HUES64 (cell line): ENCODE measurements around the gene SMIM22.

ENCODE experiments used
- H3K27ac ChIP-seq: 2 replicates; pipeline ENCODE4 v1.7.0; 2013; ENCODE audit warnings: low read depth, low read length, inconsistent platforms
- H3K27me3 ChIP-seq: 2 replicates; pipeline ENCODE4 v1.6.1; 2013; ENCODE audit warnings: mild to moderate bottlenecking, low read length; ENCODE audit not compliant: insufficient read depth
- H3K36me3 ChIP-seq: 2 replicates; pipeline ENCODE4 v1.6.1; 2013; ENCODE audit warnings: mild to moderate bottlenecking, low read length; ENCODE audit not compliant: insufficient read depth
- H3K4me1 ChIP-seq: 2 replicates; pipeline ENCODE4 v1.6.1; 2013; ENCODE audit warnings: mild to moderate bottlenecking, low read length, moderate library complexity; ENCODE audit not compliant: insufficient read depth
- H3K4me3 ChIP-seq: 2 replicates; pipeline ENCODE4 v1.5.1; 2013; ENCODE audit warnings: mild to moderate bottlenecking, low read length, moderate library complexity
- H3K9ac ChIP-seq: 2 replicates; pipeline ENCODE4 v1.6.1; 2013; ENCODE audit warnings: mild to moderate bottlenecking, low read depth, low read length
- H3K9me3 ChIP-seq: 2 replicates; pipeline ENCODE4 v1.6.1; 2013; ENCODE audit warnings: low read depth, low read length; ENCODE audit not compliant: insufficient read depth
- WGBS: fragments of 150-250, 120-280 bp; methylation state at CpG from one replicate; pipeline ENCODE4 v1.1.7; 2013; ENCODE audit warnings: missing lambda C conversion rate; 5-methylcytosine and 5-hydroxymethylcytosine counted together

The SMIM22 gene

DNA sequence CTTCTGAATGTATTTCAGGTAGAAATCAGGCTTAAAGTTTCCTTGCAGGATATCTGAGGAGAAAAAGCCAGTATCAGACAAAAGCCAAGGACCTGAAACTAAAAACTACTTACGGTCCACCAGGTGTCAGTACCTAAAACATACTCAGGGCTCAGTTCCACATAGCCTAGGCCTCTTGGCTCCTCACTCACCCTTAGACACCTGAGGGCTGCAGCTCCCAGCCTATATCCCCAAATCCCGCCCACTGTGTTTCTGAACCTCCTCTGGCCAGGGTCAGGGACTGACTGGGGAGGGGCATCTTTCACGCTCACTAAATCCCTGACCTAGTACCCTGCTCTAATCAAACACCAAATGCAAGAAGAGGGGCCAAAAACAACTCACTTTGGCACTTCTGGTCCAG is 16.1 kb downstream of the SMIM22 start:
- Histone ChIP-seq H3K4me1 (no peaks in the 10 kb centered on the region), H3K36me3 (peaks cover 86% of the 10 kb centered on the region), H3K9me3 (no peaks in the 10 kb centered on the region), H3K27ac (no peak overlapping the region), H3K9ac (no peak overlapping the region), H3K27me3 (no peaks in the 10 kb centered on the region), H3K4me3 (no peak overlapping the region)
- WGBS, result 95% methylated on average over 3 of the region's 3 CpGs

DNA sequence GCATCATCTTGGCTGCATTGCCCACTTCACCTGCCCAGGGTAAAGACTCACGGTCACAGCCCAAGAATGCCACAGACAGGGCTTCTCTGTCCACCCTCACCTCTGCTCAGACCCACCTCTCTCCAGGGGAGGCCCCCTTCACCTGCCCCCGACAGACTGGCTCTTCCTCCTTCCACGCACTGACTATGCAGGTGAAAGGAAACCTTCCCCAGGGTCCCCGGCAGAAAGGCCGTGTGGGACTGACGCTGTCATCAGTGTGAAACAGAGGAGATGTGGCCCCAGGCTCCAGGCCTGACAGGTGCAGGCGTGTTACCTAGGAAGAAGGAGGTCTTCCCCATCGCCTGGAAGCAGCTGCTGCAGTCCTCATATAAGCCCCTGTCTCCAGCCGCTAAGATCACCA is 16.6 kb downstream of the SMIM22 start:
- Histone ChIP-seq H3K4me3 (no peak overlapping the region), H3K9me3 (no peaks in the 10 kb centered on the region), H3K27me3 (no peaks in the 10 kb centered on the region), H3K36me3 (peaks cover 86% of the 10 kb centered on the region), H3K4me1 (no peaks in the 10 kb centered on the region), H3K27ac (no peak overlapping the region), H3K9ac (no peak overlapping the region)
- 95% methylated on average over 9 of the region's 9 CpGs for WGBS

DNA sequence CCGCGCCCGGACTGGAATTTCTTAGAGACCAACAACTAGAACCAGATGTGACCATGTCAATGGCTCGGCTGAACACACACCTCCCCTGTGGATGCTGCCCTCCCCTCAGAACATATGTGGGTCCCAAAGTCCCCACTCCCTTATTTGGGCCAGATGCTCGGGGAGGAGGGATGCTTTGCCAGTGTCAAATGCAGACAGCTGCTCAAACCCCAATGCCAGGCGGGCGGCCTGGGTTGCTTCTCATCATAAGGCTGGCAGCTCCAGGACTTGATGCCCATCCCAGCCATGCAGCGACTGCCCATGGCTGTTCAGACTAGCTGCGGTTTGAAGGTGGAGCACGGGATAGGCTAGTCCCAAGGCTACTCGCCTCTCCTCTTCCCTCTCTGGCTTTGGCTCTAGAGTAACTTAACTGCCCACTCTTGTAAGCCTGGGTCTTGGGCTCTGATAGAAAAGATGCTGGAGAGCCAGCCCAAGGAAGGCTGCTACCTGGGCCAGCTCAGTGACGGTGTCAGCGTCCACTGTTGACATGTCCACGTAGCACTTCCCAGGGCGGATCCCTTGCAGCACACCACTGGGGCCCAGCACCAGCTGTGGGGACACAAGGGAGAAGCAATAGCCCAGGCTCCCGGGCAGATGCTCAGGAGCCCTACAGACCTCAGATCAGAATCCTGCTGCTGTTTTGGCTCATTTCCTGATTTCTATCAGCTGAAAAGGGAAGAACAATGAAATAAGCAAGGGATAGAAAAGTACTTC is 18.3 kb downstream of the SMIM22 start:
- Histone ChIP-seq H3K27me3 (no peaks in the 10 kb centered on the region), H3K9ac (no peak overlapping the region), H3K36me3 (peaks cover 83% of the 10 kb centered on the region), H3K27ac (no peak overlapping the region), H3K4me1 (no peaks in the 10 kb centered on the region), H3K9me3 (no peaks in the 10 kb centered on the region), H3K4me3 (no peak overlapping the region)
- 95% methylated on average over 16 of the region's 16 CpGs for WGBS

DNA sequence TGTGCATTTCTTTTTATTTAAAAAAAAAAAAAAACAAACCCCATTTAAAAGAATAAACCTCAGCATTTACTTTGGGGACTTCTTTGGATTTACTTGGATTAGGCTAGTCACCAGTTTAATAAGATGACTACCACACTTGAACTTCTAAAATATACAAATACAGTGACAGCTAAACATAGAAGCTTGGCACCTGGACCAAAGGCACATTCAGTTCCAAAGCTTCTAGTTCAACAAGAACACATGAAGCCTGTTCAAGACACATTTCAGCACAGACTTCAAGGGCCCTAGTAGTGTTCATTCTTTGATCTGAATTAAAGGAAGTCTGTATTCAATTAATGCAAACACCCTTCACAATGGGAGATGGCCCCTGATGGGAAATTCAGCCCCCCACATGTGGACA is 18.9 kb downstream of the SMIM22 start:
- Histone ChIP-seq H3K4me1 (no peaks in the 10 kb centered on the region), H3K9ac (no peak overlapping the region), H3K4me3 (no peak overlapping the region), H3K9me3 (no peaks in the 10 kb centered on the region), H3K36me3 (peaks cover 82% of the 10 kb centered on the region), H3K27me3 (no peaks in the 10 kb centered on the region), H3K27ac (no peak overlapping the region)

DNA sequence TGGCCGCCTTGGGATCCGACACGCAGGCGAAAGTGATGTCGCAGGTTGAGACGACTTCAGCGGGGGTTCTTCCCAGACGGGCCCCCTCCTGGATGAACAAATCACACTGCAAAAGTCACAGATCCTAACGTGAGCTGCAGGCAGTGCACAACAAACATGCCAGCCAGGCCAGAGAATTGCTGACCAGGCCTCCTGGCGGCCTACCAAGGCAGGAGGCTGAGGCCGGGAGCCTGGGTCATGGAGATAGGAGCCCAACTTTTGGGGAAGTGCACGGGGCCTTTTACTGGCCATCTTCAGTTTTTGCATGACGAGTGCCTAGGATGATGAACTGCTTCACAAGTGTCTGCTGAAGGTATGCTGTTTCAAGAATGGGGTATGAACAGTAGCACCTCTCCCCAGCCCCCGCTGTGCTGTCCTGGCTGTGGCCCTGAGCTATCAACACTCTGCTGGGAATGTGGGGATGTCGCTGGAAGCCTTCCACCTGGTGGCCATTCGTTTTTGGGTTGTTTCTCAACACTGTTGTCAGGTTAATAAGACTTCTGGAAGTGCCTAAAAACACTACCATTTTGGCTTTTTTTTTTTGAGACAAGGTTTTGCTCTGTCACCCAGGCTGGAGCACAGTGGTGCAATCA is 19.5 kb downstream of the SMIM22 start:
- H3K9me3 ChIP-seq, result no peaks in the 10 kb centered on the region
- no peaks in the 10 kb centered on the region for H3K4me1 ChIP-seq
- no peak overlapping the region for H3K27ac ChIP-seq
- no peak overlapping the region for H3K4me3 ChIP-seq
- no peaks in the 10 kb centered on the region for H3K27me3 ChIP-seq
- peaks cover 84% of the 10 kb centered on the region for H3K36me3 ChIP-seq
- no peak overlapping the region for H3K9ac ChIP-seq
- WGBS, result 94% methylated on average over 16 of the region's 16 CpGs

DNA sequence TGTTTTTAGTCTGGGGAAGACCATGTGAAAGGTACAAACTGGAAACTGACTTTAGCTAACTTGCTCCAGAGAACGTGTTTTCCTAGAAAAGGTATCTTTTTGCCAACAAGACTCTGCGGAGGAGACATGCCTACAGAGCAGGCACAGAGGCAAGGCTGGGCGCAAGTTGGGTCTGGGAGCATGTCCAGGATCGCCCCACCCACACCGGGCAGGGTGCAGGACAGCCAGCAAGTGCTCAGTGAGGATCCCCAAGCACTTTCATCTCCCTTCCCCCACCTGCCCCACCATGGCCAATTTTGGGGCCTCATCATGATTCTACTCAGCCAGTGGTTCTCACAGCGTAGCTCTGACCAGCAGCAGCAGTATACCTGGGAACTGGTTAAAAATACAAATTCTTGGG is 25.5 kb downstream of the SMIM22 start:
- H3K36me3 ChIP-seq, result peaks cover 88% of the 10 kb centered on the region
- H3K4me3 ChIP-seq, result no peak overlapping the region
- H3K9ac ChIP-seq, result no peak overlapping the region
- no peaks in the 10 kb centered on the region for H3K4me1 ChIP-seq
- no peak overlapping the region for H3K27ac ChIP-seq
- WGBS, result 94% methylated on average over 6 of the region's 6 CpGs
- no peaks in the 10 kb centered on the region for H3K9me3 ChIP-seq
- H3K27me3 ChIP-seq, result no peaks in the 10 kb centered on the region

DNA sequence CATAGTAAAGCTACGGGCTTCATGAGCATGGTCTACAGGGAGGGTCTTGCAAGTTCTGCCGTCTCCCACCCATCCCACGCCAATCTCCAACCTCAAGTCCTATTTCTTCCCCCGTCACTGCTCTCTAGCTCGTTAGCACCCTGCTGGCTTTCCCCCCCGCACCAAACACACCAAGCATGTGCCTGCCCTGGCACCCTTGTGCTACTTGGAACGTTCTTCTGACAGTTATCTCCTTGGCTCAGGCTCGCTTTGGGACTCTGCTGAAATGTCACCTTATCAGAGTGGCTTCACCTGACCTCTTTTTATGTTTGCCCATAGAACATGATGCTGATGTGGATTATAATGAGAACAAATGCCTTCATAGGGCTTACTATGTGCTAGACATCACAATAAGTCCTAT is 30.0 kb downstream of the SMIM22 start:
- Histone ChIP-seq H3K9me3 (no peaks in the 10 kb centered on the region), H3K36me3 (peaks cover 89% of the 10 kb centered on the region), H3K9ac (no peak overlapping the region), H3K27ac (no peak overlapping the region), H3K4me1 (no peaks in the 10 kb centered on the region), H3K4me3 (no peak overlapping the region), H3K27me3 (no peaks in the 10 kb centered on the region)
- WGBS, result 94% methylated on average over 8 of the region's 8 CpGs

DNA sequence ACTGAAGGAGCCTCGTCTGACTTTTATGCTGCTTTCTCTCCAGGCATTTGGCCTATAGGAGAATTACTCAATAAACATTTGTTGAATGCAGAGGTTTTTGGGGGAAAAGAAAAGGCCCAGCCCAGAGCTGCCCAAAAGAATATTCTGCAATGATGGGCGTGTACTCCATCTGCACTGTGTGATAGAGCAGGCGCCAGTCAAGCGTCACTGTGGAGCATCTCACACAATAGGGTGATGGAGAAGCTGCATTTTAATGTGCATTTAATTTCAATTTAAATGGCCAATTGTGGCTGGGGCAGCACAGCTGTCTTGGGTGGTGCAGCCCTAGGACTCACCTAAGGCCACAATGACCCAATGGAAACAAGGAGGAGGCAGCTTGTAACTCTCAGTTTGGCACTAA is 31.4 kb downstream of the SMIM22 start:
- H3K4me3 ChIP-seq, result no peak overlapping the region
- WGBS, result 94% methylated on average over 4 of the region's 4 CpGs
- no peaks in the 10 kb centered on the region for H3K4me1 ChIP-seq
- H3K27ac ChIP-seq, result no peak overlapping the region
- no peaks in the 10 kb centered on the region for H3K27me3 ChIP-seq
- no peaks in the 10 kb centered on the region for H3K9me3 ChIP-seq
- no peak overlapping the region for H3K9ac ChIP-seq
- H3K36me3 ChIP-seq, result peaks cover 89% of the 10 kb centered on the region

DNA sequence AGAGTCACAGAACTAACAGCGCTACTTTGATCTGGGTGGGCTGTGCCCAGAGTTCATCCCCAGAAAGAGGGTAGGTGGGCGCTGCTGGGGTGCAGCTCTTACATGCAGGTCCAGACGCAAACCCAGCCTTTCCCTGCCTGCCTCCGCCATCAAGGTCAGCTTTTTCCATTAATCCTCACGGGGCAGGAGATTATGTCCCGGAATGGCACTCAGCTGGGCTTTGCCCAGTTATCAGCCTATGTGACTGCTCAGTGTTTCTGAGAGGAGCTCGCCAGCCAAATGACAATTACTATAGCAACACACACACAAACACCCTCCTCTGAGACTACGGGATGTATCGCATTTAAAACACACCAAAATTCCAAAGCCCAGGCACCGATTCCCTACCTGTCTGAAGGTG is 31.8 kb downstream of the SMIM22 start:
- Histone ChIP-seq H3K9ac (no peak overlapping the region), H3K36me3 (peaks cover 89% of the 10 kb centered on the region), H3K27ac (no peak overlapping the region), H3K4me3 (no peak overlapping the region), H3K4me1 (no peaks in the 10 kb centered on the region), H3K9me3 (no peaks in the 10 kb centered on the region), H3K27me3 (no peaks in the 10 kb centered on the region)
- 97% methylated on average over 10 of the region's 10 CpGs for WGBS

DNA sequence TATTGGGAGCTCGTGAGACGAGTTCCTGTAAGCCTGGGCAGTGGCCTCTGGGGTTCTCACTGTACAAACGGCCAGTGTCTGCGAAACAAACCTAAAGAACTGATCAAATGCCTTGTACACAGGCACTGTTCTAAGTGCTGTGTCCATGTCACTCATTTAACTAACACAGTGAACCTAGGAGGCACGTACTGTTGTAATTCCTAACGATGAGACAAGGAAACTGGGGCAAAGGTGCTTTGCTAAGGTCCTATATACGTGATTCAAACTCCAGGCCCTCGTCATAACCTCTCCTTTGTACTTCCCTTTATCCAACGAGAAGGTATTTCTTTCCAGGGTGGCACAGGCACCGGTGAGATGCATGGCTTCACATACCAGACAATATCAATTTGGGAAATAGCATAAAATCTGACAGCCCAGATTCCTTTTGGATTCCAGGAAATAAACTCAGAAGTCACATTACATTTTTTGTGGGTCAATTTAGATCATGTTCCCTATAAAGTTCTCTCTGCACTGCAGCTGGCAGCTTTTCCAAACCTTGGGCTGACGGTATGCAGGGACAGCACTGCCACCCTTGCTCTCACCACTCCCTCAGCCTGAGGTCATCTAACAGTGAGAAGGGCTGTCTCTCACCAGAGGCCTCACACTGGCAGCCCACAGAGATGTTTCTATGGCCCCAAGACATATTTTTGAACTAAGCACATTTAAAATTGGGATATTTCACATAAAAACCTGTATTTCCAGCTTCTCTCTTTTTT is 33.6 kb downstream of the SMIM22 start:
- 94% methylated on average over 11 of the region's 11 CpGs for WGBS

DNA sequence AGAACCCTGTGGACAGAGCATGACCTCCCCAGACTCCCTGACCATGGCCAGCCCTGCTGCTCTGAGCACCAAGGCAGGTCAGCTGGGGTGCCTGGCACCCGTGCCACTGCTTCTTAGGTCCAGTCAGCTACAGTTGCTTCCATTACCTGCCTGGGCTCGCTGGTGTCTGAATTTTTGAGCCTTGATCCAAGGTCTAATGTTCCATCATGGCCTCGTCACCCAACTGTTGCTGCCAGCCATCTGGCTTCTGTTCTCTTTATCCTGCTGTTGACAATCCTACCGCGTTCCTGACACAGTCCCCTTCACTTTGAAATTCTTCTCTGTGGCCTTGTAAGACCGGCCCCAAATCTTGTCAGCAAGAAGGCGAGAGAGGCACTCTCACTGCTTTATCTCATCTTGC is 35.2 kb downstream of the SMIM22 start:
- 97% methylated on average over 7 of the region's 7 CpGs for WGBS
- no peaks in the 10 kb centered on the region for H3K27me3 ChIP-seq
- no peak overlapping the region for H3K9ac ChIP-seq
- H3K9me3 ChIP-seq, result no peaks in the 10 kb centered on the region
- H3K27ac ChIP-seq, result no peak overlapping the region
- H3K36me3 ChIP-seq, result peaks cover 88% of the 10 kb centered on the region
- H3K4me3 ChIP-seq, result no peak overlapping the region
- no peaks in the 10 kb centered on the region for H3K4me1 ChIP-seq

More for the DNA sequence above, 33.6 kb downstream of the SMIM22 start:
- Histone ChIP-seq H3K27ac (no peak overlapping the region), H3K9ac (no peak overlapping the region), H3K27me3 (no peaks in the 10 kb centered on the region), H3K4me3 (no peak overlapping the region), H3K36me3 (peaks cover 90% of the 10 kb centered on the region), H3K4me1 (no peaks in the 10 kb centered on the region), H3K9me3 (no peaks in the 10 kb centered on the region)
